Muscle layer of colon (tissue), 2 donors: ENCODE data around the gene ZGRF1.
"Not testable (repeated sequence)": the region's sequence is repeated elsewhere in the genome, so short reads cannot be mapped to it uniquely, and the experiment has no call there.

Experiments
- H3K27ac ChIP-seq: one replicate; pipeline ENCODE4 v1.7.0; 2013; ENCODE audit warnings: low read depth, mild to moderate bottlenecking, low read length, moderate library complexity
- H3K27me3 ChIP-seq, 2 donors: one replicate each; pipeline ENCODE4 v1.7.0; 2013; ENCODE audit warnings: low read length in 2 of 2, mild to moderate bottlenecking in 2 of 2; ENCODE audit not compliant: insufficient read depth in 2 of 2, control insufficient read depth in 1 of 2
- H3K36me3 ChIP-seq: one replicate; pipeline ENCODE4 v1.7.0; 2013; ENCODE audit warnings: mild to moderate bottlenecking, low read length; ENCODE audit not compliant: insufficient read depth
- H3K4me1 ChIP-seq: one replicate; pipeline ENCODE4 v1.7.0; 2013; ENCODE audit warnings: mild to moderate bottlenecking, low read length; ENCODE audit not compliant: insufficient read depth
- H3K4me3 ChIP-seq, 2 donors: one replicate each; pipeline ENCODE4 v1.7.0; 2013; ENCODE audit warnings: low read length in 2 of 2, low read depth in 1 of 2, mild to moderate bottlenecking in 1 of 2, moderate library complexity in 1 of 2
- H3K9ac ChIP-seq: one replicate; pipeline ENCODE4 v1.7.0; 2013; ENCODE audit warnings: low read length
- H3K9me3 ChIP-seq: one replicate; pipeline ENCODE4 v1.7.0; 2013; ENCODE audit warnings: mild to moderate bottlenecking, low read length
- donor health status: abdominal sarcoma.
- donor health status: Adenocarcinoma of cecum.

The ZGRF1 gene

GRCh38 chr4:112567536-112567935 is 69.2 kb downstream of the ZGRF1 start:
- no peaks in the 10 kb centered on the region for H3K36me3 ChIP-seq
- no peaks in the 10 kb centered on the region for H3K9me3 ChIP-seq
- H3K4me1 ChIP-seq: no peaks in the 10 kb centered on the region
- H3K4me3 ChIP-seq: no peak overlapping the region
- H3K27me3 ChIP-seq: no peaks in the 10 kb centered on the region
- H3K27ac ChIP-seq: no peak overlapping the region
- H3K9ac ChIP-seq: no peak overlapping the region

- no peak overlapping the region for H3K9ac ChIP-seq
- H3K27me3 ChIP-seq: no peaks in the 10 kb centered on the region
- H3K27ac ChIP-seq: no peak overlapping the region
- no peaks in the 10 kb centered on the region for H3K36me3 ChIP-seq
- no peaks in the 10 kb centered on the region for H3K4me1 ChIP-seq
- no peak overlapping the region for H3K4me3 ChIP-seq
- no peaks in the 10 kb centered on the region for H3K9me3 ChIP-seq
Observed at GRCh38 chr4:112564706-112565270, 71.9 kb downstream of the ZGRF1 start.

- H3K9ac ChIP-seq: no peak overlapping the region
- no peaks in the 10 kb centered on the region for H3K36me3 ChIP-seq
- H3K27ac ChIP-seq: no peak overlapping the region
- no peak overlapping the region for H3K4me3 ChIP-seq
- H3K27me3 ChIP-seq: no peaks in the 10 kb centered on the region
- no peaks in the 10 kb centered on the region for H3K4me1 ChIP-seq
- H3K9me3 ChIP-seq: no peaks in the 10 kb centered on the region
Observed at GRCh38 chr4:112563431-112564200, 73.1 kb downstream of the ZGRF1 start.

- H3K27me3 ChIP-seq: no peaks in the 10 kb centered on the region
- no peak overlapping the region for H3K27ac ChIP-seq
- H3K36me3 ChIP-seq: no peaks in the 10 kb centered on the region
- no peaks in the 10 kb centered on the region for H3K9me3 ChIP-seq
- no peak overlapping the region for H3K4me3 ChIP-seq
- no peaks in the 10 kb centered on the region for H3K4me1 ChIP-seq
- no peak overlapping the region for H3K9ac ChIP-seq
Observed at GRCh38 chr4:112562254-112562879, 74.3 kb downstream of the ZGRF1 start.

GRCh38 chr4:112560084-112560483 is 76.6 kb downstream of the ZGRF1 start:
- no peak overlapping the region for H3K9ac ChIP-seq
- no peak overlapping the region for H3K4me3 ChIP-seq
- no peaks in the 10 kb centered on the region for H3K4me1 ChIP-seq
- no peak overlapping the region for H3K27ac ChIP-seq
- H3K36me3 ChIP-seq: no peaks in the 10 kb centered on the region
- H3K9me3 ChIP-seq: no peaks in the 10 kb centered on the region
- H3K27me3 ChIP-seq: no peaks in the 10 kb centered on the region

- Histone ChIP-seq H3K9ac (no peak overlapping the region), H3K9me3 (no peaks in the 10 kb centered on the region), H3K4me1 (no peaks in the 10 kb centered on the region)
Observed at GRCh38 chr4:112559053-112559452, 77.7 kb downstream of the ZGRF1 start.

GRCh38 chr4:112557676-112558411 is 78.9 kb downstream of the ZGRF1 start:
- H3K36me3 ChIP-seq: no peaks in the 10 kb centered on the region
- H3K9ac ChIP-seq: no peak overlapping the region
- no peak overlapping the region for H3K4me3 ChIP-seq
- no peaks in the 10 kb centered on the region for H3K9me3 ChIP-seq
- no peaks in the 10 kb centered on the region for H3K27me3 ChIP-seq
- no peak overlapping the region for H3K27ac ChIP-seq
- H3K4me1 ChIP-seq: no peaks in the 10 kb centered on the region

More at GRCh38 chr4:112559053-112559452, 77.7 kb downstream of the ZGRF1 start:
- Histone ChIP-seq H3K36me3 (no peaks in the 10 kb centered on the region), H3K27me3 (no peaks in the 10 kb centered on the region), H3K27ac (no peak overlapping the region), H3K4me3 (no peak overlapping the region)

- not testable (repeated sequence) for H3K4me3 ChIP-seq, H3K9ac ChIP-seq, H3K27ac ChIP-seq, H3K36me3 ChIP-seq, H3K4me1 ChIP-seq, H3K27me3 ChIP-seq, H3K9me3 ChIP-seq
Observed at GRCh38 chr4:112554271-112554670, 82.4 kb downstream of the ZGRF1 start.

- H3K27ac ChIP-seq: no peak overlapping the region
Observed at GRCh38 chr4:112552668-112553067, 84.0 kb downstream of the ZGRF1 start.

GRCh38 chr4:112550728-112551127 is 86.0 kb downstream of the ZGRF1 start:
- H3K27me3 ChIP-seq: no peaks in the 10 kb centered on the region
- H3K9ac ChIP-seq: no peak overlapping the region
- no peak overlapping the region for H3K4me3 ChIP-seq
- no peaks in the 10 kb centered on the region for H3K36me3 ChIP-seq
- H3K27ac ChIP-seq: no peak overlapping the region
- no peaks in the 10 kb centered on the region for H3K4me1 ChIP-seq
- no peaks in the 10 kb centered on the region for H3K9me3 ChIP-seq

More at GRCh38 chr4:112552668-112553067, 84.0 kb downstream of the ZGRF1 start:
- no peak overlapping the region for H3K4me3 ChIP-seq
- no peak overlapping the region for H3K9ac ChIP-seq
- no peaks in the 10 kb centered on the region for H3K4me1 ChIP-seq
- H3K27me3 ChIP-seq: no peaks in the 10 kb centered on the region
- H3K36me3 ChIP-seq: no peaks in the 10 kb centered on the region
- H3K9me3 ChIP-seq: no peaks in the 10 kb centered on the region

GRCh38 chr4:112546476-112546875 is 90.2 kb downstream of the ZGRF1 start:
- no peak overlapping the region for H3K27ac ChIP-seq
- no peaks in the 10 kb centered on the region for H3K9me3 ChIP-seq
- no peaks in the 10 kb centered on the region for H3K36me3 ChIP-seq
- H3K27me3 ChIP-seq: no peaks in the 10 kb centered on the region
- no peak overlapping the region for H3K9ac ChIP-seq
- no peak overlapping the region for H3K4me3 ChIP-seq
- no peaks in the 10 kb centered on the region for H3K4me1 ChIP-seq
